Neural crest cell (in vitro differentiated cells): Measurements from ENCODE around the gene IFI27L1. TPM values are rescaled to one million over a fixed set of nuclear protein-coding genes. Genes with fewer than 3 reads are reported as not detected.

Experiments used
- DNase-seq: peaks from one replicate; pipeline ENCODE4 v3.0.0; 2021; ENCODE audit warnings: low read depth, mixed read lengths, low spot score
- H3K27ac Mint-ChIP-seq: one replicate; pipeline ENCODE4 v1.8.0; 2021; ENCODE audit warnings: mild to moderate bottlenecking, mixed read lengths; ENCODE audit not compliant: unreplicated experiment
- H3K27me3 Mint-ChIP-seq: 2 replicates; pipeline ENCODE4 v1.8.0; 2021; ENCODE audit warnings: low read depth, mild to moderate bottlenecking, mixed read lengths
- H3K36me3 Mint-ChIP-seq: 2 replicates; pipeline ENCODE4 v1.8.0; 2021; ENCODE audit warnings: low read depth, mild to moderate bottlenecking, mixed read lengths
- H3K4me1 Mint-ChIP-seq: 2 replicates; pipeline ENCODE4 v1.8.0; 2021; ENCODE audit warnings: mixed read lengths
- H3K4me3 Mint-ChIP-seq: one replicate; pipeline ENCODE4 v1.8.0; 2021; ENCODE audit warnings: mild to moderate bottlenecking, mixed read lengths
- H3K9me3 Mint-ChIP-seq: 2 replicates; pipeline ENCODE4 v1.8.0; 2021; ENCODE audit warnings: mixed read lengths
- CTCF ChIP-seq: fragments of 200-600 bp; sonication (generic); conservative IDR thresholded peaks from 2 replicates; pipeline ENCODE4 v1.5.0; 2021; ENCODE audit warnings: antibody characterized with exemption, mild to moderate bottlenecking
- total RNA-seq: library from RNA; stranded (reverse); gene quantifications from 2 replicates; pipeline ENCODE4 v1.2.1, GENCODE V29; 2021

The IFI27L1 gene
- total RNA-seq, 1 donor from 2014 or later = 39.7 TPM

- no peak for DNase-seq
- H3K9me3 Mint-ChIP-seq = no peaks in the 10 kb centered on the region
- no peaks in the 10 kb centered on the region for H3K27me3 Mint-ChIP-seq
- no peak for TF ChIP-seq CTCF
- H3K27ac Mint-ChIP-seq = no peak overlapping the region
- no peak overlapping the region for H3K4me3 Mint-ChIP-seq
- peaks cover 5% of the 10 kb centered on the region for H3K4me1 Mint-ChIP-seq
- H3K36me3 Mint-ChIP-seq = peaks cover 34% of the 10 kb centered on the region
These were observed 26.7 kb upstream of the IFI27L1 start for GRCh38 chr14:94054401-94054800.

- H3K9me3 Mint-ChIP-seq = no peaks in the 10 kb centered on the region
- H3K36me3 Mint-ChIP-seq = peaks cover 33% of the 10 kb centered on the region
- H3K27ac Mint-ChIP-seq = no peak overlapping the region
- TF ChIP-seq CTCF = no peak
- H3K4me1 Mint-ChIP-seq = peaks cover 5% of the 10 kb centered on the region
- H3K27me3 Mint-ChIP-seq = no peaks in the 10 kb centered on the region
- DNase-seq = no peak
- no peak overlapping the region for H3K4me3 Mint-ChIP-seq
These were observed 26.2 kb upstream of the IFI27L1 start for GRCh38 chr14:94054936-94055335.

GRCh38 chr14:94056579-94057308 is 24.4 kb upstream of the IFI27L1 start:
- H3K4me3 Mint-ChIP-seq = no peak overlapping the region
- no peaks in the 10 kb centered on the region for H3K9me3 Mint-ChIP-seq
- DNase-seq = no peak
- no peak for TF ChIP-seq CTCF
- H3K27ac Mint-ChIP-seq = peak overlapping the region; percentile 46
- H3K36me3 Mint-ChIP-seq = peaks cover 37% of the 10 kb centered on the region
- H3K27me3 Mint-ChIP-seq = no peaks in the 10 kb centered on the region
- H3K4me1 Mint-ChIP-seq = peaks cover 5% of the 10 kb centered on the region

- H3K36me3 Mint-ChIP-seq = peaks cover 32% of the 10 kb centered on the region
- H3K27ac Mint-ChIP-seq = peak overlapping the region; percentile 41
These were observed 22.9 kb upstream of the IFI27L1 start for GRCh38 chr14:94058128-94058673.

GRCh38 chr14:94058674-94059138 is 22.4 kb upstream of the IFI27L1 start:
- Mint-ChIP-seq H3K36me3 (peaks cover 32% of the 10 kb centered on the region), H3K27me3 (no peaks in the 10 kb centered on the region), H3K27ac (no peak overlapping the region), H3K4me3 (no peak overlapping the region), H3K4me1 (peaks cover 14% of the 10 kb centered on the region), H3K9me3 (no peaks in the 10 kb centered on the region)
- no peak for TF ChIP-seq CTCF
- no peak for DNase-seq

More at GRCh38 chr14:94058128-94058673, 22.9 kb upstream of the IFI27L1 start:
- no peak for TF ChIP-seq CTCF
- no peaks in the 10 kb centered on the region for H3K9me3 Mint-ChIP-seq
- H3K4me3 Mint-ChIP-seq = no peak overlapping the region
- DNase-seq = no peak
- peaks cover 14% of the 10 kb centered on the region for H3K4me1 Mint-ChIP-seq
- H3K27me3 Mint-ChIP-seq = no peaks in the 10 kb centered on the region
